T-helper 17 cell (primary cell): Measurements from ENCODE around the gene ADIPOR2. TPM values are rescaled to one million over a fixed set of nuclear protein-coding genes. Genes with fewer than 3 reads are reported as not detected.

ENCODE experiments used
- ATAC-seq: fragments of 150-1000 bp; cut with Tn5 transposase; 2 replicates; pipeline ENCODE4 v1.10.0; 2021; ENCODE audit warnings: mild to moderate bottlenecking, moderate library complexity
- DNase-seq, 3 donors: peaks; one replicate each; pipeline versions ENCODE4 v3.0.0 to v3.0.0-alpha.2; 2020 to 2021
- H3K9me3 ChIP-seq: one replicate; pipeline ENCODE4 v1.7.0; 2013; ENCODE audit warnings: low read length, mild to moderate bottlenecking; ENCODE audit not compliant: control insufficient read depth, poor library complexity, severe bottlenecking
- H3K27ac Mint-ChIP-seq: one replicate; pipeline ENCODE4 v1.8.0; 2022; ENCODE audit warnings: mild to moderate bottlenecking, moderate library complexity, mixed read lengths
- H3K27me3 Mint-ChIP-seq: one replicate; pipeline ENCODE4 v1.8.0; 2022; ENCODE audit warnings: mixed read lengths
- H3K36me3 Mint-ChIP-seq: one replicate; pipeline ENCODE4 v1.8.0; 2022; ENCODE audit warnings: low read depth, mixed read lengths
- H3K4me1 Mint-ChIP-seq: one replicate; pipeline ENCODE4 v1.8.0; 2022; ENCODE audit warnings: mild to moderate bottlenecking, mixed read lengths
- H3K4me3 Mint-ChIP-seq: one replicate; pipeline ENCODE4 v1.8.0; 2022; ENCODE audit warnings: mild to moderate bottlenecking, moderate library complexity, mixed read lengths
- total RNA-seq, 4 donors: library from RNA in 2 of 4; stranded (reverse) in 2 of 4; gene quantifications; one replicate each; pipeline ENCODE4 v1.2.3 and lab custom pipeline; 2022 to 2026

ADIPOR2 gene
- total RNA-seq, 2 donors from 2014 or later: 17.1 to 23.5 TPM

DNA sequence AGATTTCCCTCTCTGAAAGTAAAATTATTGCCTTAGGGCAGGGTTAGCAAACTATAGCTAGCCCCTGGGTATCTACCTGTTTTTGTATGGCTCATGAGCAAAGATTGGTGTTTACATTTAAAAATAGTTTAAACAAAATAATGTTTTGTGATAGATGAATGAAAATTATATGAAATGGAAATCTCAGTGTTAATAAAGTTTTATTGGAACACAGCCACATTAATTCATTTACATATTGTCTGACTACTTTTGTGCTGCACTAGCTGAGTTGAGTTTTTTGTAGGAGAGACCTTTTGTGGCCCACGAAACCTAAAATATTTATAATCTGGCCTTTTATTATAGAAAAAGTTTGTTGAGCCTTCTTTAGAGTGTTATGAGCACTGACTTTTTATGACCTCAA, 48.5 kb downstream of the ADIPOR2 start:
- Mint-ChIP-seq H3K4me3 (no peak overlapping the region), H3K27me3 (no peaks in the 10 kb centered on the region), H3K36me3 (peaks cover 7% of the 10 kb centered on the region), H3K4me1 (peaks cover 24% of the 10 kb centered on the region), H3K27ac (peak overlapping the region; percentile 37)
- no peaks in the 10 kb centered on the region for H3K9me3 ChIP-seq
- DNase-seq (no peak), ATAC-seq (no peak)

DNA sequence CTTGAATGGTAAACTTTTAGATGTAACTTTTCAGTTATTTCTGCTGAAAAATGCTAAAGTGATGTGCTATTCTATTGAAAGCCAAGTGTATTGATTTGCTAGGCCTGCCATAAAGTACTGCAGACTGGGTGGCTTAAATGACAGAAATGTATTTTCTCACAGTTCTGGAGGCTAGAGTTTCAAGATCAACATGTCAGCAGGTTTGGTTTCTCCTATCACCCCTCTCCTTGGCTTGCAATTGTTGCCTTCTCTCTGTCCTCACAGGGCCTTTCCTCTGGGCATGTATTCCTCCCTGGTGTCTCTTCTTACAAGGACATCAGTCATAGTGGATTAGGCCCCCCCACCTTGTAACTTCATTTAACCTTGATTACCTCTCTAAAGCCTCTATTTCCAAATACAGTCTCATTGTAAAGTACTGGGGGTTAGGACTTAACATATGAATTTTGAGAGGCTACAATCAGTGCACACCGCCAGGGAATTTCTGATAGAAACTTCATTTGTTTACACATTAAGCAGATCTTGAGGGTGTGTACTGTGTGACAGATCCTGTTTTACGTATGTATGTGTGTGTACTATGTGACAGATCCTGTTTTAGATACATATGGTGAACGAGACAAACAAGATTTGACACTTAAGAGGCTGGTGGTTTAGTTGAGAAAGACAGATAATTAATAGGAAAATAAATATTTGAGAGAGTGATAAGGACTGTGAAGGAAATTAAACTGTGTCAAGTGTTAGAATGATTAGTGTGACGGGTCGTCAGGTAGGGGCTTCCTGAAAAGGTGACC, 49.5 kb downstream of the ADIPOR2 start:
- DNase-seq: no peak
- peak overlapping the region; percentile 80 for H3K27ac Mint-ChIP-seq
- no peak for ATAC-seq
- H3K4me3 Mint-ChIP-seq: no peak overlapping the region
- peaks cover 7% of the 10 kb centered on the region for H3K36me3 Mint-ChIP-seq
- H3K4me1 Mint-ChIP-seq: peaks cover 24% of the 10 kb centered on the region
- H3K27me3 Mint-ChIP-seq: no peaks in the 10 kb centered on the region
- H3K9me3 ChIP-seq: no peaks in the 10 kb centered on the region

DNA sequence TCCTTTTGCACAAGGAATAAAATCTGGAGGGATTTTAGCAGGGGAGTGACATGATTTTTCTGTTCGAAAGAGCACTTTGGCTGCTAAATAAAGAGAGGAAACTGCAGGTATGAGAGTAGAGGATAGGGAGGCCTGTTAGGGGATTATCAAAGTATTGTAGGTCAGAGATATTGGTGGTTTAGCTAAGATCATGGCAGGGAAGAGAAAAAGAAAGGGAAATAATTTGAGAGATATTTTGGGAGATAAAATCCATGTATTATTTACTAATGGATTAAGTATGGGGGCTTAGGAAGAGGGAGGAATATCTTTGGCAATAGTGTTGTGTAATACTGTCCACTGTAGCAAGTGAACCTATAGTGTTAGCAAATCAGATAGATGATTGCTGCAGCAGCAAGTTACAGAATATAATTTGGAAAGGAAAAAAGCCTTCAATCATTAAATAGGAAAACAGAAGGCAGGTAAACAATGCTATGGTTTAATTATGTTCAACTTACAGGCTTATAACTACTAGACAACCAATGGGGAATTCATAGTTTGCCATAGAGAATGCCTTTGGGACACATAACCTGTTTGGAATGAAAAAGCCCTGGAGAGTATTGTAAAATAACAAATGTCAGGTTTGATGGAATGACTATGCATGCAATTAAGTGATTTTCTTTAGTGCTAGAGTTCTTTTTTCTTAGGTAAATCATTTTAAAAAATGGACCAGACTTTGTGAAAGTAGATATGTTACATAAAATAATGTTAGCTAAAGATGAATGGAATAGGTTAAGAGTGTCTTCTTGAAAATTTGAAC, 50.5 kb downstream of the ADIPOR2 start:
- ATAC-seq: no peak

DNA sequence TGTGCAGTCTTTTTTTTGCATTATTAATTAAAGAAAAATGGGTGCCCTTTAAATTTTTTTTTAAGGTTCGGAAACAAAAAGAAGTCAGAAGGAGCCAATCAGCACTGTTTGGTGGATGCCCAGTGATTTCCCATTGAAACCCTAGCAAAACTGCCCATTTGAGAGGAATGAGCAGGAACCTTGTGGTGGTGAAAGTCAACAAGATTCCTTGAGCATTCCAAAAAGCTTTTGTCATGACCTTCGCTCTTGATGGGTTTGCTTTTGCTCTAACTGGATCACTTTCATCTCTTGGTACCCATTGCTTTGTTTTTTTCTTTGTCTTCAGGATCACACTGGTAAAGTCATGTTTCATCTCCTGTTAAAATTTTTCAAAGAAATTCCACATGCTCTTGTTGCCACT, 54.1 kb downstream of the ADIPOR2 start:
- H3K4me1 Mint-ChIP-seq: peaks cover 13% of the 10 kb centered on the region
- H3K36me3 Mint-ChIP-seq: peaks cover 4% of the 10 kb centered on the region
- DNase-seq (no peak), ATAC-seq (no peak)
- H3K27me3 Mint-ChIP-seq: no peaks in the 10 kb centered on the region
- H3K4me3 Mint-ChIP-seq: no peak overlapping the region
- H3K9me3 ChIP-seq: no peaks in the 10 kb centered on the region
- no peak overlapping the region for H3K27ac Mint-ChIP-seq

More for the DNA sequence above, 50.5 kb downstream of the ADIPOR2 start:
- H3K9me3 ChIP-seq: no peaks in the 10 kb centered on the region
- no peak for DNase-seq
- peaks cover 22% of the 10 kb centered on the region for H3K4me1 Mint-ChIP-seq
- peaks cover 7% of the 10 kb centered on the region for H3K36me3 Mint-ChIP-seq
- no peak overlapping the region for H3K4me3 Mint-ChIP-seq
- H3K27me3 Mint-ChIP-seq: no peaks in the 10 kb centered on the region
- H3K27ac Mint-ChIP-seq: peak overlapping the region; percentile 80

DNA sequence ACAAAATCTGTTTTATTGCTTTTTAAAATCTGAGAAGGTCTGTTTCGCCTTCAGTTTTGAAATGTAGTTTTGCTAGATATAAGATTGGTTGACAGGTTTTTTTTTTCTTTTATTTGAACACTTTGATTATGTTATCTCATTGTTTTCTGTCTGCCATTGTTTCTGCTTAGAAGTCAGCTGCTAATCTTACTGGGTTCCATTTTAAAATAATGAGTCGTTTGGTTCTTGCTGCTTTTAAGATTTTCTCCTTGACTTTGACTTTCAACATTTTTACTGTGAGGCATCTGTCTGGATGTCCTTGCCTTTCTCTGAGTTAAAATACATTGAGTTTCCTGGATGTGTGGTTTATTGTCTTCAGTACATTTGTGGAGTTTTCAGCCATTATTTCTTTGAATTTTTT, 56.7 kb downstream of the ADIPOR2 start:
- Mint-ChIP-seq H3K27ac (no peak overlapping the region), H3K4me1 (no peaks in the 10 kb centered on the region), H3K27me3 (no peaks in the 10 kb centered on the region), H3K4me3 (no peak overlapping the region), H3K36me3 (no peaks in the 10 kb centered on the region)
- ATAC-seq (no peak), DNase-seq (no peak)
- H3K9me3 ChIP-seq: no peaks in the 10 kb centered on the region

DNA sequence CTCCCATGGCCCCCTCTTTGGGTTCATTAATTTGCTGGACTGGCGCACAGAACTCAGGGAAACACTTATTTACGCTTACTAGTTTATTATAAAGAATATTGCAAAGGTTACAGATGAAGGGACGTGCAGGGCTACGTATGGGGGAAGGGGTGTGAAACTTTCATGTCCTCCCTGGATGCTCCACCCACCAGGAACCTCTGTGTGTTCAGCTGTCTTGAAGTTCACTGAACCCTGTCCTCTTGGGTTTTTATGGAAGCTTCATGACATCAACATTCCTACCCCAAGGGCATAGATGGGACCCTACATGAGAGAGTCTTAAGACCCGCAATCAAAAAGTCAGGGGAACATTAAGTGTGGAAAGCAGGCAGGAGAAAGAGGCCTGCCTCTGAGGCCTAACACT, 58.1 kb downstream of the ADIPOR2 start:
- no peak for ATAC-seq
- H3K27me3 Mint-ChIP-seq: no peaks in the 10 kb centered on the region
- H3K27ac Mint-ChIP-seq: no peak overlapping the region

DNA sequence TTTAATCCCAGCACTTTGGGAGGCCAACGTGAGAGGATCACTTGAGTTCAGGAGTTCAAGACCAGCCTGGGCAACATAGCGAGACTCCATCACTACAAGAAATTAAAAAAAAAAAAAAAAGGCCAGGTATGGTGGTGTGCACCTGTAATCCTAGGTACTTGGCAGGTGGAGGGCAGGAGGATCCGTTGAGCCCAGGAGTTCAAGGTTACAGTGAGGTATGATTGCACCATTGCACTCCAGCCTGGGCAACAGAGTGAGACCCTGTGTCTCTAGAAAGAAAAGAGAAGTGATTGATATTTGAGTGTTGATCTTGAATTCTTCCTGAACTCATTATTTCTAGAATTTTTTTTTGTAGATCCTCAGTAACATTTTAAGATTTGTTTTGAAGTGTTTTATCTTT, 59.4 kb downstream of the ADIPOR2 start:
- no peak for DNase-seq
- peaks cover 2% of the 10 kb centered on the region for H3K36me3 Mint-ChIP-seq
- no peaks in the 10 kb centered on the region for H3K27me3 Mint-ChIP-seq
- H3K4me1 Mint-ChIP-seq: peaks cover 7% of the 10 kb centered on the region
- no peak for ATAC-seq
- no peak overlapping the region for H3K27ac Mint-ChIP-seq
- H3K9me3 ChIP-seq: no peaks in the 10 kb centered on the region
- H3K4me3 Mint-ChIP-seq: no peak overlapping the region

More for the DNA sequence above, 58.1 kb downstream of the ADIPOR2 start:
- no peak for DNase-seq
- Mint-ChIP-seq H3K36me3 (no peaks in the 10 kb centered on the region), H3K4me3 (no peak overlapping the region), H3K4me1 (peaks cover 5% of the 10 kb centered on the region)
- H3K9me3 ChIP-seq: no peaks in the 10 kb centered on the region

DNA sequence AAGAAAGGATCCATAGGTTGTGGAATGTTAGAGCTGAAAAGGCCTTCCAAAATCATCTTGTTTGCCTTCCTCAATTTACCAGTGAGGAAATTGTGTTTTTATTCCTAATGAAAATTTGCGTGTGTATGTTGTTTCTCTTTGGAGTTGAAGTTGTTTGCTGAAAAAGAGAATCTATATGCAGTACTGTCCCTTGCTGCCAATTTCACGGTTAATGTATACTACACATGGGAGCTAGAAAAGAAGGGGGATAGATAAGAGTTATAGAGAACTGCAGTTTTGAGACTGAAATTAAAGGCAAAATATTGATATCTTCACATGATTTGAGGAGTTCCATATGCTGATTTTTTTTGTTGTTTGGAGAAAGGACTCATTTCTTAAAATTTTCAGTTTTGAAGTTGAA, 67.5 kb downstream of the ADIPOR2 start:
- no peaks in the 10 kb centered on the region for H3K9me3 ChIP-seq
- no peak overlapping the region for H3K27ac Mint-ChIP-seq
- DNase-seq (no peak), ATAC-seq (no peak)
- H3K4me3 Mint-ChIP-seq: no peak overlapping the region
- H3K36me3 Mint-ChIP-seq: peaks cover 7% of the 10 kb centered on the region
- peaks cover 11% of the 10 kb centered on the region for H3K4me1 Mint-ChIP-seq
- H3K27me3 Mint-ChIP-seq: no peaks in the 10 kb centered on the region

DNA sequence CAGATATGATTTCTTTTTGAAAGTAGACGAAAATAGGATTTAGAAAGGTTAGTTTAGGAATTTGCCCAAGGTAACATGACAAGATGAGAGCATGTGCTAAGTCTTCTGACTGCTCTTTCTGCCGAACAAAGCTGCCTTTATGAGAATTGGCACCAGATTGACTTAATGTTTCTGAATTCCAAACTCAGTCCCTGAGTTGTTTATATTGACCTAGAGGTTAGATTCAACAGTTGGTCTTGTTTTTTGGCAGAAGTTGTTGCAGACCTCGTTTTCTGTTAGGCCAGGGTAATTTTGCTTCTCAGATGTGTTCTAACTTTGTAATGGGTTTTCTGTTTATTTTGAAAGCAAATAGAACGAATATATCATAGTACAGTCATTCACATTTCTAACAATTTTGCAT, 68.0 kb downstream of the ADIPOR2 start:
- no peak for ATAC-seq
- no peak overlapping the region for H3K27ac Mint-ChIP-seq
- H3K36me3 Mint-ChIP-seq: peaks cover 7% of the 10 kb centered on the region

DNA sequence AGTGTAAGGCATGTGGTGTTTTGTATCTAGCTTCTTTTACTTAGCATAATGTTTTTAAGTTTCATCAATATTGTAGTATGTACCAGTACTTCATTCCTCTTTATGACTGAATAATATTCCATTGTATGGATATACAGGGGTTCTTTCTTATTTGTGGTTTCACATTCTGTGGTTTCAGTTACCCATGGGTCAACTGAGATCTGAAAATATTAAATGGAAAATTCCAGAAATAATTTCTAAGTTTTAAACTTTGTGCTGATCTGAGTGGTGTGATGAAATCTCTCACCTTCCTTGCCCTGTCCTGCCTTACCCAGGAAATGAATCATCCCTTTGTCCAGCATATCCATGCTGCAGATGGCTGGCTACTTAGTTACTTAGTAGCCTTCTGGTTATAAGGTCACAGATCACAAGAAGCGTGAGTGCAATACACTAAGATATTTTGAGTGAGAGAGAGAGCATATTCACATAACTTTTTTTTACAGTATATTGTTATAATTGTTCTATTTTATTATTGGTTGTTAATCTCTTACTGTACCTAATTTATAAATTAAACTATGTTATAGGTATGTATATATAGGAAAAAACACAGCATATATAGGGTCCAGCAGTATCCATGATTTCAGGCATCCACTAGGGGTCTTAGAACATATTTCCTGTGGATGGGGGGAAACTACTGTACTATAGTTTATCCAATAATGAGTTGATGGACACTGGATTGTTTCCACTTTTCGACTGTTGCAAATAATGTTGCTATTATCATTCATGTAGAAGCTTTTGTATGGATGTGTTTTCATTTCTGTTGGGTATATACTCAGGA, 69.9 kb downstream of the ADIPOR2 start:
- Mint-ChIP-seq H3K36me3 (peaks cover 6% of the 10 kb centered on the region), H3K27me3 (no peaks in the 10 kb centered on the region), H3K4me3 (no peak overlapping the region), H3K4me1 (peaks cover 15% of the 10 kb centered on the region), H3K27ac (no peak overlapping the region)
- DNase-seq: no peak
- H3K9me3 ChIP-seq: no peaks in the 10 kb centered on the region
- no peak for ATAC-seq

More for the DNA sequence above, 68.0 kb downstream of the ADIPOR2 start:
- no peaks in the 10 kb centered on the region for H3K9me3 ChIP-seq
- Mint-ChIP-seq H3K4me1 (peaks cover 11% of the 10 kb centered on the region), H3K4me3 (no peak overlapping the region), H3K27me3 (no peaks in the 10 kb centered on the region)
- DNase-seq: no peak

DNA sequence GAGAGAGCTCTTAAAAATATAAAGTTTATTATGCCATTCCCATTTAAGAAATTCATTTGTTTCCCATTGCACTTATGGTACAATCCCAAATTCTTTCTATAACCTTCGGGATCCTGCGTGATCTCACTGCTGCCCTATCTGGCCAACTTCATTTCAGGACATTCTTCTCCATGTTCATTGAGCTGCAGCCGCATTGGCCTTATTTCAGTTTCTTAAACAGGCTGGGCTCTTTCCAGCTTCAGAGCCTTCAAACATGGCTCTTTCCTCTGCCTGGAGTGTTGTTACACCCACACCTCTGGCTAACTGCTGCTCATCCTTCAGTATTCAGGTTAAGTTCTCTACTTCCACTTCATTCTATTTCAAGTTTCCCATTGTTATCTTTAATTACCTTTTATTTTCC, 71.0 kb downstream of the ADIPOR2 start:
- H3K9me3 ChIP-seq: no peaks in the 10 kb centered on the region
- Mint-ChIP-seq H3K4me1 (peaks cover 15% of the 10 kb centered on the region), H3K27ac (no peak overlapping the region), H3K36me3 (peaks cover 2% of the 10 kb centered on the region), H3K4me3 (no peak overlapping the region), H3K27me3 (no peaks in the 10 kb centered on the region)
- DNase-seq (no peak), ATAC-seq (no peak)

DNA sequence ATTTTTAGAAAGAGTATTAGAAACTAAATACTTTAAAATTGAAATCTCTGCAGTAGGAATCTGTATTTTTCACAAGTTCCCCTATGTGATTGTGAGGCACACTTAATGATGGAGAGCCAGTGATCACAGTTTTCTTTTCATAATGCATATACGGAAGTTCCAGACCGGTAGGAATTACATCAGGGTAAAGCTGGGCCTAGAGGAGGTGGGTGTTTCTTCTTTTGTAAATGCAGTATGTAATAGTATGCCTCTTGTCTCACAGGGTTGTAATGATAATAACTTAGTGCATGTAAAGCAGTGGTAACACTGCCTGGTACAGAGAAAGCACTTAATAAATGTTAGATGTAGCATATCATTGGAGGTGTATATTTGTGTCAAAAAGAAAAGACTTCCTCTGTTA, 72.3 kb downstream of the ADIPOR2 start:
- peaks cover 18% of the 10 kb centered on the region for H3K4me1 Mint-ChIP-seq
- H3K4me3 Mint-ChIP-seq: no peak overlapping the region
- no peaks in the 10 kb centered on the region for H3K36me3 Mint-ChIP-seq
- DNase-seq (no peak), ATAC-seq (no peak)
- no peaks in the 10 kb centered on the region for H3K27me3 Mint-ChIP-seq
- no peaks in the 10 kb centered on the region for H3K9me3 ChIP-seq
- no peak overlapping the region for H3K27ac Mint-ChIP-seq

DNA sequence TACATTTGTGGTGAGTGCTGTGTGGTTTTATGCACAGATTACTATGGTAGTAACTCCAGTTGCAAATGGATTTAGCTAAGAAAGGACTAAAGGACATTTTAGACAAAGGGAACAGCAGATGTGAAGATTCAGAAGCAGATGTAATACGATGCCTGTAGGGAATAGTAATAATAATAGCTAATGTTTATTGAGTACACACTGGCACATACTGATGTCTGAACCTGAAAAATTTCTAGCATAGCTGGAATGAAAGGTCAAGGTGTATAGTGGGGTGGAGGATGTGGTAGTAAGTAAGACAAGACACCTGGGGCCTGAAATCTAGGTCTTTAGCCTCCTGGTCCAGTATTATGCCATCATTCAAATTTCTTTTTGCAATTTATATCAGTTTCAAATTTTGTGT, 75.2 kb downstream of the ADIPOR2 start:
- Mint-ChIP-seq H3K4me1 (peaks cover 18% of the 10 kb centered on the region), H3K27me3 (no peaks in the 10 kb centered on the region), H3K4me3 (no peak overlapping the region), H3K27ac (no peak overlapping the region), H3K36me3 (no peaks in the 10 kb centered on the region)
- H3K9me3 ChIP-seq: no peaks in the 10 kb centered on the region
- ATAC-seq (no peak), DNase-seq (no peak)
